HG03558 (cell line): ENCODE data around the gene ANK3.

ENCODE experiments used
- ATAC-seq: cut with Tn5 transposase; IDR thresholded peaks from one replicate; pipeline ENCODE4 v1.9.1; 2021; ENCODE audit warnings: moderate number of reproducible peaks; ENCODE audit not compliant: unreplicated experiment; ENCODE audit errors: extremely low read depth

Gene ANK3

DNA sequence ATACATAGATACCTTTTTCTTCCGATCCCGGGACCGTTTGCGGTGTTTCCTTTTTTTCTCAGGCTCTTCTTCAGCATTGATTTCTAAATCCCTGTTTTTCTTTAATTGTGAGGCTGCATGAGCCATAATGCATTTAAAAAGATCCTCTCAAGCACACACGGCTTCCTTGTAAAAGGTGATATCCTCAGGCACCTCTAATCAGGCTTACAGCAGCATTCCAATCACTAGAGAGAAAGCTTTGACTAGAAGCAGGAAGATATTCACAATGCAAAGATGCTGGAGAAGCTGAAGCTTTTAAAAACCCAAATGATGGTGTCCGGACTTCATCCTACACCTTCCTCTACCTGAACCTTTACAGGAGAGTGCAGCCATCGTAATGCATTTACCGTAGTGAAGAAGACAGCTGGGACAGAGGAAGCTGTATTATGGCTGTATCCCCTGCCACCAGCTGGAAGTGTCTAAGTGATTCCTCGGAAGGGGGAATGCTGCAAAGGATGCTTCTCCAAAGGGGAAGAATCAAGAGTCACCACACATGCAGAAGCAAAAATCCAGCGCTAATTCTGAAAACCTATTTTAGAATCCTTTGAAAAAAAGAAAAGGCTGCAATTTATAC, at the start of gene ANK3:
TSS of gene ANK3 (minus strand) at position 463 of the 613 bp plus-strand sequence. CDS start at position 126, 337 bp downstream.
- no peak for ATAC-seq

DNA sequence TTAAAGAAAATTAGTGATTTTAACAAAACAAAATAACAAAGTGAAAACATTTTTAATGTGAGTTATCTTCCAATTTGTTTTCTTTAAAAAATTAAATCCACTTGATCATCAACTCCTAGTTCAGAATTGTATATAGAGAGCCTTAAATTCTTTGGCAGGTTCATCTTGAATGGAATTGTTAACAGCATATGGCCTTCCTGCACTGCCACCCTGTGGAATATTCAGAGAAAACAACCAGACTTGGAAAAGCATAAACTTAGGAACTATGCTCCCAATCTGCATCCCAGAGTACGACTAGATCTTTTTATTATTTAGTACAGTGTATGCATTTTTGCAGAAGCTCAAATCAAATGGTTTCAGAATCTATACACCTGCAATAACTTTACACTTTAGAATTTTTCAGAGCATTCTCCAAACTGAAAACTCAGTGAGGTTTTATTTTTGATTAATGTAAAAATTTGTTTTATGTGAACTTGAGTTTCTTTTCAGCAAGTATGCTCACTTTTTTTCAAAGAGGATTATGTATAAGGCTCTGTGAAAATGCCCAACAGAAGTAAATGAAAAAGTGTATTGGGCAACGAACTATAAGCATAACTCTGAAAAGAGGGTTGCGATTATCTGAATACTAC, 44.9 kb upstream of the ANK3 start:
- no peak for ATAC-seq

DNA sequence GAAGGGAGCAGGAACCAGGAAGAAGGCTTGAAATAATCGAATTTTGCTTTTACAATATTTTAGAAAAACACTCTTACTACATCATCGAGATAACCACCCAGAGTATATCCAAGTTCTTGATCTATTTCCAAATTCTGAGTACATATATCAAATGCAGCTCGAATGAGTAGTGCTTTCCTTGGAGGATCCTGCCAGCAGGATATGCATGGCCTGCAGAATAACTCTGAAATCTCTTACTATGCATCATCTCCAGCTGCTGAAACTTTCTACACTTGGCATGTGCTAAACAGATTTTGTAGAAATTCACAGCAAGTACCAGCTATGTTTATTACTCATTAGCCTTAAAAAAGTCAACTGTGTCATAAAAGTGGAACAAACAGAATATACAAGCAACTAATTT, 44.0 kb upstream of the ANK3 start:
- no peak for ATAC-seq

DNA sequence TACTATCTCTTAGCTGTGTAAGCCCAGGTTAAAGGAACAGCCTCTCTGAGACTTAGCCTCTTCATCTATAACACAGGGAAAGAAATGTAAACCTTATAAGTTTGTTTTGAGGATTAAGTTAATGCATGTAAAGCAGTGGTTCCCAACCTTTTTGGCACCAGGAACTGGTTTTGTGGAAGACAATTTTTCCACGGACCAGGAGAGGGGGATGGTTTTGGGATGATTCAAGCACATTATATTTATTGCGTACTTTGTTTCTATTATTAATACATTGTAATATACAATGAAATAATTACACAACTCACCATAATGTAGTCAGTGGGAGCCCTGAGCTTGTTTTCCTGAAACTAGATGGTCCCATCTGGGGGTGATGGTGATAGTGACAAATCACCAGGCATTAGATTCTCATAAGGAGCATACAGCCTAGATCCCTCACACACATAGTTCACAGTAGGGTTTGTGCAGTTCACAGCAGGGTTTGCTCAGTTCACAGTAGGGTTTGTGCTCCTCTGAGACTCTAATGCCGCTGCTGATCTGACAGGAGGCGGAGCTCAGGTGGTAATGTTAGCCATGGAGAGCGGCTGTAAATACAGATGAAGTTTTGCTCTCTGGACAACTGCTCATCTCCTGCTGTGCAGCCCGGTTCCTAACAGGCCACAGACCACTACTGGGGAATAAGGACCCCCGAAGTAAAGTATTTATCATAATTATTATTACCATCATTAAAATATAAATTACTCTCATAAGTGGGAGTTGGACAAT, 41.3 kb upstream of the ANK3 start:
- ATAC-seq, result no peak

DNA sequence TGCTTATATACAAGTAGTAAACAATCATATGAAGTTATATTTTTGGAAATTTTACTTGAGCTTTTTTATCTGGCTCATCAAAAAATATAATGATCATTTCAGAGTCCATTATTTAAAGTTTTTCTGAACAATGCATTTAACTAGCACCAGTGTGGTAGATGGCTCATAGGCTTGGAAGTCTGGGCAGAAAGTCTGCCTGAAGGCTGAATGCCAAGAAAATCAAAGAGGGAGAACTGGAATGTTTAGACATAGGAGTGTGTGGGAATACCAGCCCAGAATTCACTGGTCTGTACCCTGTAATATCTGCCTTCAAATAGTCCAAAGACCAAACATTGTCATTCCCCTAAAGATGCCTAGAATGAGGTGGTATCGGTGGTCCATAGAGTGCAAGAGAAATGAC, 40.3 kb upstream of the ANK3 start:
- ATAC-seq, result no peak

DNA sequence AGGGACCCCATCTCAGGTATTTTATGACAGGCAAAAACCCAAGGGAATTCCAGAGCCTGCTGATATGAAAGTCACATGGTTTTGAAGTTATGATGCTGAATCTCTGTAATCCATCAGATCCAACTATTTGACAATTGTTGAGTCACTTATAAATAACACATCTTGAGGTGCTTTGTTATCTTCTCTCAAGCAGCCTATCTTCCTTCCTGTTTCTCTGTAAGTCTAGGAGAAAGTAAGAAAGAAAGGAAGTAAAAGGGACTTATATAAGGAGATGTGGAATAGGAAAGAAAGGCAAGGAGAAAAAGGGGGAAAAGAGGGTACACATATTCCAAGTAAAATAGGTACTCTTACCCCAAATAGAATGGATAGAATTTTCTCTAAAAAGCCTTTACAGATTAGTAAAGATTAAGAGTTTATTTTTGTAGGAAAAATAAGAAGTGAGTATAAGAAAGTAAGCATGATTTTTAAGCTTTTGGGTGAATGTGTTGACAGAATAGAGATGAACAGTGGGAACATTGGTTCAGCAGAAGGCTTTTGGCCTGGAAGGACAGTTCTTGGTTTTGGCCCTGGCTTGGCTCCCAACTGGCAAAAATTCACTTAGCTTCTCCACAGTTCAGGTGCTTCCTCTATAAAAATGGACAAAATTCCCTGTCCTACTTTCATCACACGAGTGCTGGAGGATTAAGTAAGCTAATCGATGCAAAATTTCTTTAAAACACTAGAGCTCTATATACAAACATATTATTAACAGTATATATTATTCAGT, 39.6 kb upstream of the ANK3 start:
- ATAC-seq, result no peak

DNA sequence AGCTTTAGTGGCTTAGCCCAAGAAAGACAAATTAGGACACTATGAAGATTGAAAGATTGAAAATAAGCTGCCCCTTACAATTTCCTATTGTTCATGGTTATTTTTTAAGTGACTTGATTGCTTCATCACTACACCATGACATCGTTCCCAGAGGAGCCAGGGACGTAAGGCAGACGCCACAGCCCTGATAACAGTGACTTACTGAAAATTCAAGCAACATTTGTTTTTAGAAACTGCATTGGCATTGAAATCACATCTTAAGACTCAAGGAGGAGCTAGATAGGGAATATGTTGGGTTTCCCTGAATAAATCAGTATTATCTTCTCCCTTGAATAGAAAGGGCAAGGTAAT, 38.7 kb upstream of the ANK3 start:
- no peak for ATAC-seq

DNA sequence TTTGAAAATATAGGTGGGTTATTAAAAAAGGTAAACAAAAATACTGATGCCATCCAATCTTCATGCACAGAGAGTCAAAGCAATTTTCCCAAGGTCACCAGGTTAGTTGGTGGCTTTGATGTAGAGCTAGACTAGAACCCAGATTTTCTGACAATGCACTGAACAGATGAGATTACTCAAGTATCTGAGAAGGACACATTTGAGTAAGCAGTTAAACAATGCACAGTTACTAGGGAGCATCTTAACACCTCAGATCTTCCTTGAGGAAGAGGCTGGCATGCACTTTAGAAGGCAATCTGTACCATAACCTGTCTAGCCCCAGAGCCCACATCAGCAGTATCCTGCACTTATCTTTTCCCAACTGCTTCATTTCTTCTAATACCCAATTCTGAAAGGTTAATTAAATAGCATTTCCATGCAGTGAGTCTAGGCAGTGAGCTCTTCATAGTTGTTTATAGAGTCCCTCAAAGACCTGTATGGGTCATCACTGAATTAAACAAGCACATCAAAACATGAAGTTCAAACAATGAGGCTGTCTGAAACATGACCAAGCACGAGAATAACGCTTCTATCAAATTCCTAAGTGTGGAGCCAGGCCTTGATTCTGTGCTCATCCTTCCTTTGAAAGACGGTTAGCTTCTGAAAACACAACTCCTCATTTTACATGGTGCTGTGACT, 38.2 kb upstream of the ANK3 start:
- no peak for ATAC-seq

DNA sequence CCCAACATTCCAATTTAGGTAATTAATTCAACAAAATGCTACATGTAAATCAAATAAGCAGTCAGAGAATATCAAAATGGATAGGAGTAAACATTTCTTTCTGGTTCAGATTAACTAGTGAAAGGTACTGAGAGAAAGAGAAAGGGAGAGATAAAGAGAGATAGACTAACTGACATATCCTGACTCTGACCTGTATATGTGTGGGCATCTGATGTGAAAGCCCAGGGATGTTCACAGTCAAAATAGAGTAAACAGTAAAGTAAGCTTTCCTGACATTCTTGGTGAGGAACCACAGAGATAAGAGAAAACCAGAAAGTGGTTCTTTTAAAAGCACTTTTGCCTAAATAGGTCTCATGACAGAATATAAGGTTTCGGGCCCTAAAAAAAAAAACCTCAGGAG, 37.5 kb upstream of the ANK3 start:
- ATAC-seq, result no peak

DNA sequence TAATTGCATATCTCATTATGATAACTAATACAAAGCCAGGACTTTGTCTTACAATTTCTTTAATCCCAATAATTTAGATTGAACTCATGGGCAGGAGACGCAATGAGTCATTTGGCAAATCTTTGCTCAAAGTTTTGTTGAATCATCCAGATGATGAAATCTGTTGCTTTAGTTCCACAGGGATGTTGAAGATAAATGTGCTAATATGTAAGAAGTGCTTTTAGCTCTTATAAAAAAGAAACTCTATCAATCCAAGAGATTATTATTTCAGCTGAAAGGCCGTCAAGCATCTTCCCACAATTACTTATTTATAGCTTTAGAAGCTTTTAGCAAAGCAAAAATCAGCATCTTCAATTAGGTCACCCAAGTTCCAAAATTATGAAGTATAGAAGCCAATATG, 36.8 kb upstream of the ANK3 start:
- ATAC-seq, result no peak

DNA sequence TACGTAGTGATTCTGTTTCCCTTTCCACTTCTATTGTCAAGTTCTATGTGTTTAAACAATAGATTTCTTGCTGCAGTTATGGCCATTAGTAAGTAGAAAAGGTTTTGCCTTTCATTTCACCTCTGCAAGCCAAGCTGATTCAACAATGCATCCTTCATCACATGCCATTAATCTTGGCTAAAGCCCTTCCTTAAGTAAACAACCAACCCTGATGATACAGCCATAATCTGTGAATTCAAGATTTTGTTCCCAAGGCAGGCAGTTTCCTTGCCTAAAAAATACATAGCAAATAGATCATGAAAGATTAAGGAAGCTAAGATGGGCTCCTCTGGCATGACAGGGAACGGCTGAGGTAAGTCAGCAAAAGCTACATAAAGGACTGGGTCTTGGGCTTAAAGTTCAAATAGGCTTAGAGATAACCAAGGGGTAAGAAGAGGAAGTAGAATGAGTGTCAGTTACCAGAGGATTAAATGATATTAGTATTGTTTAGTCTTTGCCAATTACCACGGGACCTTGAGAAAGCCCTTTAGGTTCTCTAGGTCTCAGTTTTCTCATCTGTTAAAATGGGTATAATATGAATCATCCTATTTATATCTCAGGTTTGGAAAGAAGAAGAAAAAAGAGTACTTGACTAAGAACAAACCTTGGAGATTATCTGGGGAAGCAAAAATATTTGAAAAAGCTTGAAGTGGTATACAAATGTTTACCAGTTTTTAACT, 35.9 kb upstream of the ANK3 start:
- no peak for ATAC-seq

DNA sequence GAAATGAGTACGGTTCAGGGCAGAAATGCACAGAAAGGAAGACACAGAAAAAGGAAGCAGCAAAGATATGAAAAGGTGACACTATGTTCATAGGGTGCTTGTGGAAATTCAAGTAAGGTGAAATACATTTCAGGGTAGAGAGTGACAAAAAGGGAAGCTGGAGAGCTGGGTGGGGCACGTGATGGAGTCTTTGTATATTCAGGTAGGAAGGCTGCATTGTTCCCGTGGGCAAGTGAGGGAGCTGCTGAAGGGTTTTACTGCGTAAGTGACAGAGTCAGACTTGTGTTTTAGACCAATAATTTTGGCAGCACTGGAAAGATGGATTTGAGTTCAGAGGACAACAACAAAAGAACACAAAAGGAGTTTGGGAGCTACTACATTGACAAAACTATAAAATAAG, 35.3 kb upstream of the ANK3 start:
- no peak for ATAC-seq

DNA sequence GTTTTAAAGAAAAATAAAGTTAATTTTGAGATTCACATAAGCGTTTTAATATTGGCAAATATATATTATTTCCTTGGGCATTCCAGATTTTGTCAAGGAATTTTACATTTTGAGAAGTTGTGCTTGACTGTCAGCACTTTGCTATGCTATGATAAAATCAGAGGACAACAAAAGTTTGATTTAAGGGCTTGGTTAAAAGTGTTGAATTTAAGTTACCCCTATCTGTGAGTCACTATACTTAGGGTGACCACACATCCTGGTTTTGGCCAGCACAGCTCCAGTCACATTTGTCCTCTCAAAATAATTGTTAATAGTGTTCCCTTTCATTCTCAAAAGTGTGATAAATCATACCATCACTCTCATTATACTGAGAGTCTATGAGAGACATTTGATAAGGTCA, 34.2 kb upstream of the ANK3 start:
- ATAC-seq, result no peak

DNA sequence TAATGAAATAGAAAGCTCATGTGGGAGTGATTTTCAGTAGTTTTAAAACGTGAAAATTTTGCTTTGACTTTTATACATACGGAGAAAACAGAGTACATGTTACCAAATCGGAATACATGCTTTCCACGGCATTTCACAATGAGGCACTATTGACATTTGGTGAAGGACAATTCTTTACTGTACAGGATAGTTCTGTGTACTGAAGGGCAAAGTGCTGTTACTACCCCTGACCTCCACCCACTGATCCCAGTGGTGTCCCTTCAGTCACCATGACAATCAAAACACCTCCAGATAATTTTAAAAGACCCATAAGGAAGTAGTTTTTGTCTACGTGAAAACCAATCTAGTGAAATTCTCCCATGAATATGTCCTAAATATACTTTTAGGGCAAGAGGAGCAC, 33.1 kb upstream of the ANK3 start:
- no peak for ATAC-seq

DNA sequence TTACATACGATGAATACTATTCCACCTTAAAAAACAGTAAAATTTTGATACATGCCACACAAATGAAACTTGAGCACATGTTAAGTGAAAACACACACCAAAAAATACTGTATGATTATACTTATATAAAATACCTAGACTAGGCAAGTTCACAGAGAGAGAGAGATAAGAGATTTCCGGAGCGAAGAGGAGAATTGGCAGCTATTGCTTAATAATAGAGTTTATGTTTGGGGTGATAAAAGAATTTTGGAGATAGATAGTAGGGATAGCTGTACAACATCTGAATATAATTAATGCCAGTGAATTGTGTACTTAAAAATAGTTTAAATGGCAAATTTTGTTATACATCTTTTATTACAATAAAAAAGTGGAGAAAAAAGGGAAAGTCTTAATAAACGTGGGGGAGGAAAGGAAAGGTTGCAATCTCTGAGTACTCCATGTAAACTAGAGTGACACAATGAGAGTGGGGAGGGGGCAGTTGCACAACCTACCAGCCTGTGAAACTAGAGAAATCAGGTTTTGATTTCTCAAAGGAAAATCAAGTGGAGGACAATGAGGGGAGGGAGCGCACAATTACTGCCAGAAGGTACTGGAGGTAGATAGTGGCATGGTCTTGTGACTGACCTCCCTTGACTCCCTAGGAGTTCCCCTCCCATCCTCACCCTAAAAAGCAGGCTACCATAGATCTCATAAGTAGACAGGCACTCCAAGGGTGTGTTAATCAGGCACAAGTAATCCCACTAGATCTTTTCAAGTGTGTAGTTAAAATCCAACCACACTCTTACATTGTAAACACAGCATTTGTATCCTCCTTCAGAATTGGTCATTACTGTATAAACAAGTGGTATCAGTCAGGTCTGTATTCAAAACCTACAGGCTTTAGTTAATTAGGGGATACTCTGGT, 31.6 kb upstream of the ANK3 start:
- no peak for ATAC-seq

DNA sequence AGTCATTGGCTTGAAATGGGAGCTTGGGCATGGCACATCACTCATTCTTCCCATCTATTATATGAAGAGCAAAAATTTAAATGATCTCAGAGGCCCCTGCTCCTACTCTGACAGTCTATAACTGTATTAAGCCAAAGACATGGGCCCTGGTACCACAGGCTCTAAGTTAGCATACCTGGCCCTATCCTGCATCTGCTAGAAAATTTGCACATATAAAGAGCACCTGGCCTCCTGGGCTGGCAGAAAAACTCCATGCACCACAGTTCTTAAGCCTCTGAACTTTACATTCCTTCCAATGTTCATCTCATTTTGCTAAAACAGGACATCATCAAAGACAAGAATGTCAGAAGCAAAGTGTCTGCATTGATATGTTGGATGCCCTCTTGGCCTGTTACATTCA, 29.6 kb upstream of the ANK3 start:
- ATAC-seq, result no peak

DNA sequence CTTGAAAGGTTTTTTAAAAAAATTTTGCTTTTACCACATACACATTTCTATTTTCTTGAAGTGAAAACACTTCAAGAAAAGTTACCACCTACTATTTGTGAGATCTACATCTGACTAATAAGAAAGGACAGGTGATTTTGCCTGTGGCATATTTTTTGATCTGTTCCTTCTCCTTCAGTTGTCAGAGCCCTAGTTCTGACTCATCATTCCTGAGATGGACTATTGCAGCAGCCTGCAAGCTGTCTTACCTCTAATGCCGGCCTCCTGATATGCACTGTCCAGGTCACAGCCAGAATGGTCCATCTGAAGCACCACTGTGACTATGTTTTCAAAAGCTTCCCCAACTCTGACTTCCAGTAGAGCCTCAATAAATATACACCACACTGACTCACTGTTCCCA, 28.2 kb upstream of the ANK3 start:
- no peak for ATAC-seq

DNA sequence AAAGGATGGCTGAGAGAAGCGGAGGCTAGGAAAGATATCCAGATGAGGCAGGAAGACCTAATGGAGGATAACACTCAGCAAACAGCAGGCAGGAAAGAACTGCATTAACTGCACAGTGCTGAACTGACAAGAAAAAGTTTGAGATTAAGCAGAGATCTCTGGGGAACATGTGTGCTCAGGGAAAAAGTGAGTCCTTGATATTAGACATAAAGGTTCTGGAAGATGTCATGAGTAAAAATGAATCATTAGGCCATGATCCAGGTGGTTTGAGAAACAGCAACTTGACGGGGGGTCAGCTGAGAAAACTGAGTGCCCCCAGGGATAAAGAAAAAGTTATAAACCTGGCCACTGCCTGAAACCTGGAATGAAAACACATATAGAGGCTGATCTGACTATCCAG, 27.3 kb upstream of the ANK3 start:
- no peak for ATAC-seq
